Activated CD4-positive, alpha-beta T cell treated with anti-CD3 and anti-CD28 coated beads, Interleukin-2, amount 50 U/mL, for 1 hour (primary cell): ENCODE data around the gene SKIC2.
"Not testable (repeated sequence)": the region's sequence is repeated elsewhere in the genome, so short reads cannot be mapped to it uniquely, and the experiment has no call there.

Experiments used
- DNase-seq: peaks from one replicate; pipeline ENCODE4 v3.0.0-alpha.2; 2020

SKIC2 gene

DNA sequence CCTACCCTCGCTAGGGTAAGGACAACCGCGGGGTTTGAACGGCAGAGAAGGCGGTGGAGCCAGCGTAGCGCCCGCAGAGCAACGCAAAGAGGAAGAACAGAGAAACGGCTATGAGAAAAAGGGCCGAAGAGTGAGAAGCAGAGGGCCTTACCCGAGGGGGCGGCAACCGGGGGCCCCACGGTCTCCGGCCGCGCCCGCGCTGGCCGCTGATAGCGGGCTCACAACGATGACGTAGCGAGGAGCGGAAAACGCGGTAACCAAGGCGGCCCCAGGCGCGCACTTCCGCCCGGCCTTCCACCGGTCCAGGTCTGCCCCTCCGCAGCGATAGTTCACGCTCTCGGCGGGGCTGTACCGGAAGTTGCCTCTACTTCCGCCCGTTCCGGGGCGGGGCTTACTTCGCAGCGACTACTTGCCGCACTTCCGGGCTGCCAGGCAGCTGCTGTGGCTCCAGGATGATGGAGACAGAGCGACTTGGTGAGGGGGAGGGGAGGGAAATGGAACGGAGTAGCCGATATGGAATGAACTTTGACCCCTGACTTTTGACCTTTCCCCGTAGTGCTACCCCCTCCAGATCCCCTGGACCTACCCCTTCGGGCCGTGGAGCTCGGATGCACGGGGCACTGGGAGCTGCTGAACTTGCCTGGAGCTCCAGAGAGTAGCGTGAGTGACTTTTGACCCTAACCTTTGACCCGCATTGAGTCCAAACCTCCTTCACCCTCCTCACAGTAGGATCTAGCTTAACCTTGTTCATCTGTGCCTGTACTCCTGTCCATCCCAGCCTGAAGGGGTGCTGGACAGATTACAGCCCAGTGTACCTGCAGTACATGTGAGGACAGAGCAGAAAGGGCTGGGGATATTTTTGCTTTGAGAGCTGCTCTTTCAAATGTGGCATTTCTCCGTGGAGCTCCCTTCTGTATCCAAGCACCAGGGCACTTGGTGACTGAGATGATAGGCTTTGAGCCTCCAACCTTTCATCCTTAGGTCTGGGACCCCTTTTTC is at the start of gene SKIC2, which contains the start of gene NELFE:
SKIC2 (plus strand) TSS at position 435 of the 999 bp plus-strand sequence; CDS start at position 453, 18 bp downstream.
NELFE (minus strand) TSS at position 231 of the 999 bp plus-strand sequence. CDS start 525 bp downstream, outside the sequence.
- DNase-seq: peak; percentile 98

DNA sequence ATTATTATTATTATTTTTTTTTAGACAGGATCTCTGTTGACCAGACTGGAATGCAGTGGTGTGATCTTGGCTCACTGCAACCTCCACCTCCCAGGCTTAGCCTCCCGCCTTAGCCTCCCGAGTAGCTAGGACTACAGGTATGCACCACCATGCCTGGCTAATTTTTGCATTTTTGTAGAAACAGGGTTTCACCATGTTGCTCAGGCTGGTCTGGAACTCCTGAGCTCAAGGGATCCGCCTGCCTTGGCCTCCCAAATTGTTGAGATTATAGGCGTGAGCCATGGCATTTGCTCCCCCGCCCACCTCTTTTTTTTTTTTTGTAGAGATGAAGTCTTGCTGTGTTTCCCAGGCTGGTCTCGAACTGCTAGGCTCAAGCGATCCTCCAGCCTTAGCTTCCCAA is 49.7 kb upstream of the SKIC2 start:
- DNase-seq: not testable (repeated sequence)

DNA sequence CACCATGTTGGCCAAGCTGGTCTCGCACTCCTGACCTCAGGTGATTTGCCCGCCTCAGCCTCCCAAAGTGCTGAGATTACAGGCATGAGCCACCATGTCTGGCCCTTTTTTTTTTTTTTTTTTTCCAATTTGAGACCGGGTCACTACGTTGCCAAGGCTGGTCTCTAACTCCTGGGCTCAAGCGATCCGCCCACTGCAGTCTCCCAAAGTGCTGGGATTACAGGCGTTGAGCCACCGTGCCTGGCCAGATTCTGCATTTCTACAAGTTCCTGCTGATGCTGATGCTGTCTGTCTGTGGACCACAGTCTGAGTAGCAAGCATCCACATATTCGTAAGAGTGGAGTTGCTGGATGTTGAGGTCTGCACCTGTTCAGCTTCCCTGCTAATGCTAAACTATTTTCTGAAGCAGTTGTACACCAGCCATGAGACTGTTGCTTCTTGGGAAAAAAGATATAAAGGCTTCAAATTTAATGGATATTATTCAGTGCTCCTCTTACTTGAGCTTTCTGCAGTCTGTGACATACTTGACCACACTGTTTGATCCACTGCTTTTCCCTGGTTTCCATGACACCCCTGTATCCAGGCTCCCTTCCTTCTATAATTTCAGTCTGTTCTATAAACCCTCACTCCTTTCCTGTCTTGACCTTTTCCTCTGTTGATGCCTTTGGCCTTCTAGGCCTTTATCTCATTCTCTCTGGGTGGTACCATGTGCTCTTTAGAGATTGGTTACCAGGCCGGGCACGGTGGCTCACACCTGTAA is 47.0 kb upstream of the SKIC2 start:
- no peak for DNase-seq

DNA sequence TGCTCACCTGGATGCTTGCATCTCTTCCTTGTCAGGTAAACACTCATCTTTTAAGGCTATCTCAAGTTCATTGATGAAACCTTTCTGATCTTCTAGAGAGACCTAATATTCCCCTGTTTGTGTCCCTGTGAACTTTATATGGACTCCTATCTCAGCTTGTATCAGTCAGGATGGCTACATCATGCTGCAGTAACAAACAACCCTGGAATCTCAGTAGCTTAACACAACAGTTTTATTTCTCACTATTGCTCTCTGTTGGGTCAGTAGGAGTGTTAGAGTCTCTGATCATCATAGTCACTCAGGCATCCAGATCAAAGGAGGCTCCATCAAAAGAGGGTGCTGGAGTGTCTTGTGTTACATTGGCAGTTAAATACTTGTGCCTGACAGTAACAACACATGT is 43.6 kb upstream of the SKIC2 start:
- DNase-seq: no peak

DNA sequence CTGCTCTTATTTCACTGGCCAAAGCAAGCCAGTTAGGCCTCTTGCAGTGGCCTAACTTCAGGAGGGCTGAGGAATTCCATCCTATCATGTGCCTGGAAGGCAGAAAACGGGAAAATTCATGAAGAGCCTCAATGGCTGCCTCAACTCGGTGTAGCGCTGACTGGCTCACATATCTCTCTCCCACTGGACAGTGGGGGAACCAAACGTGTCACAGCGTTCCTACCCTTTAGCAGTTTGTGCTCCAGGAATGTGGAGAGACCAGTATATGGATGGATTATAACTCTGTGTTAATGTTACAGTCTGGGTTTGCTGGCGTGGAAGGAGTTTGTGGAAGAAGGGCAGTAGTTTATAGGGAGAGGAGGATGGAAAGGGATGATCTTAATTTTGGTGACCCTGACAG is 43.2 kb upstream of the SKIC2 start:
- DNase-seq: no peak

DNA sequence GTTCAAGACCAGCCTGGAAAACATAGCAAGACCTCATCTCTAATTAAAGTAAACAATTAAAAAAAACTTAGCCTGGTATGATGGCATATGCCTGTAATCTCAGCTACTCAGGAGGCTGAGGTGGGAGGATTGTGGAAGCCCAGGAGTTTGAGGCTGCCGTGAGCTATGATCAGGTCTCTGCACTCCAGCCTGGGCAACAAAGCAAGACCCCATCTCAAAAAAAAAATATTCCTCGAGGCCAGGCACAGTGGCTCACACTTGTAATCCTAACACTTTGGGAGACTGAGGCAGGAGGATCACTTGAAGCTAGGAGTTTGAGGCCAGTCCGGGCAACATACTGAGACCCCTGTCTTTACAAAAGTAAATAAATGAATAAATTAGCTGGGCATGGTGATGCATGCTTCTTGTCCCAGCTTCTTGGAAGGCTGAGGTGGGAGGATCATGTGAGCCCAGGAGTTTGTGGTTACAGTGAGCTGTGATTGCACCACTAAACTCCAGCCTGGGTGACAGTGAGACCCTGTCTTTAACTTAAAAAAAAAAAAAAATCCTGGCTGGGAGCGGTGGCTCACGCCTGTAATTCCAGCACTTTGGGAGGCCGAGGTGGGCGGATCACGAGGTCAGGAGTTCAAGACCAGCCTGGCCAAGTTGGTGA is 40.8 kb upstream of the SKIC2 start:
- no peak for DNase-seq

DNA sequence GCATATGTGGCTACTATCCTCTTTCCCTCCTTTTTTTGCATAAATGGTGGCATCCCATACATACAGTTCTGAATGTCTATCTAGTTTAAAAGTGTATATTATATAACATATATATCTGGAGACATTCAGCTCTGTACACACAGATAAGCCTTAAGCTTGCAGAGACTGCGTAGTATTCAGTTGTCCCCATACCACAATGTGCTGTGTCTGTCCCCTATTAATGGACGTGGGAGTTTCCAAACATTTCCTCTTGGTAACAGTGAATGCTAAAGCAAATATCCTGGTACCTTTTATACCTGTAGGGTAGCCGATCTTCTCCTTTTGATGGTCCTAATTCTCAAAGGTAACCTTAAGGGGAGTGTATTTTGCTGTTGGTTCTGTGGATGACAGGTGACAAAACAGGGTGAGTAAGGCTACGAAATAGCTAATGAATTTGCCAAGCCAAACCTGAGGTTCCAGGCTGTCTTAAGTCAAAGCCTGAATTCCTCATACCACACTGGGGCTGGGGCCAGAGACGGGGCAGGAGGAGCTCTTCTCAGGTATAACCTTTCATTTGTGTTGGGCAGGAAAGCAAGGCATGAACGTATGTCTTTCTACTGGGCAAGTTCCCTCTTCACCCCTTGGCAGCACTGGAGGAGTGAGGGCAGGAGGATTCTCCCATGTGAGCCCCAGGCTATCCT is 39.2 kb upstream of the SKIC2 start:
- DNase-seq: no peak

DNA sequence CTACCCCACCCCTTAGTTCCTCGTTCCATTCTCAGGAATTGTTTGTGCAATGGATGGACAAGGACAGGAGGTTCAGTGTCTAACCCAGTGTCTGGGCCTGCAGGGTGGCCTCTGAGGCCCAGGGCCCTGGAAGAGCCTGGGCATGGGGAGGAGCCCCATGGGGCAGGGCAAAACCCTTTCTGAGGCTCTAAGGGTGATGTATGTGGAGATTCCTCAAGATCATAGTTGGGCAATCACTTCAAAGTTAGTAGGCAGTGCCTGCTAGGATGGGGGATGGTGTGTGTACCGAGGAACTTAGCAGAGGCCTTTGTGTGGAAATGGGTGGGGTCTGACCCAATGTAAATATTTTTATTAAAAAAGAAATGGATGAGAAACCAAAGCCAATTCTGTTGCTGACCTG is 38.2 kb upstream of the SKIC2 start:
- no peak for DNase-seq

DNA sequence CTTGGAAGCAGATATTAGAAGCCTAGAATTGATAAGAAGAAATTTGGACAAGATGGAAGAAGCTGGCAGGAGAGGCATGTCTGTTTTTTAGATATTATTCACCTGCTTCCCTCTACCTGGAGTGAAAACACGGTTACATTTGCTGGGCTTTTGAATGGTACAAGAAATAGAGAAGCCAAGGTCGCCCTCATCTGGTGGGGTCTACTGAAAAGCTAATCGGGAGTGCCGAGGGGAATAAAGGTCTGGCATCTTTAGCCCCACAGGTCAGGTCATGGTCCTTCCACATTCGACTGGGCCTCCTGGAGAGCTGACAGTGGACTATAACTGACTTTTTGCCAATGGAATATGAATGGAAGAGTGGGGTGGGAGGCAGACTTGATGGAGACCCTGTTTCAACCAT is 36.0 kb upstream of the SKIC2 start:
- peak; percentile 17 for DNase-seq

DNA sequence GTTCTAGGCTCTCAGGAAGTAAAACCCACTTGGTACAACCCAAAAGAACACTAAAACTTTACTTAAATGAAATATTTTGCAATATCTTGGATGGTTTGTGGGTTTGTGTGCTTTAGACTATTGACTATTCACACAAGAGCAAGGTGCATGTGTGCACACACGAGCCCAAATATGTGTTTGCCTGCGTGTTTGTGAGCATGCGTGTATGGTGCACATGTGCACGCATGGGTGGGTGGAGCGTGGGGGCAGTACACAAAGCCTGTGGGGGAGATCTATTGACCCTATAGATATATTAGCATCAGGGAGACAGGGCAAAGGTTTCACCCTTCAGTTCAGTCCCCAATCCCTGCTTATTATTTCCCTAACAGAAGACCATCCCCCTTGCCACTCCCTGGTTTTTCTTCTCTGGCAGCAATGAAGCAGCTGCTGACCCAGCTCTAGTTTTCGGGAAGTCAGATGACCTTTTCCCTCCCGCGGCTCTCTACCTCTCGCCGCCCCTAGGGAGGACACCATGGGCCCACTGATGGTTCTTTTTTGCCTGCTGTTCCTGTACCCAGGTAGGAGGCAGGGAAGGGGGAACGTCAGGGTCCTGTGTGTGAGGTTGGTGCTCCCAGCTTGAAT is 31.6 kb upstream of the SKIC2 start, which contains the start of gene C2:
C2 (plus strand) TSS at position 476 of the 621 bp plus-strand sequence; CDS start at position 512, 36 bp downstream.
- no peak for DNase-seq

DNA sequence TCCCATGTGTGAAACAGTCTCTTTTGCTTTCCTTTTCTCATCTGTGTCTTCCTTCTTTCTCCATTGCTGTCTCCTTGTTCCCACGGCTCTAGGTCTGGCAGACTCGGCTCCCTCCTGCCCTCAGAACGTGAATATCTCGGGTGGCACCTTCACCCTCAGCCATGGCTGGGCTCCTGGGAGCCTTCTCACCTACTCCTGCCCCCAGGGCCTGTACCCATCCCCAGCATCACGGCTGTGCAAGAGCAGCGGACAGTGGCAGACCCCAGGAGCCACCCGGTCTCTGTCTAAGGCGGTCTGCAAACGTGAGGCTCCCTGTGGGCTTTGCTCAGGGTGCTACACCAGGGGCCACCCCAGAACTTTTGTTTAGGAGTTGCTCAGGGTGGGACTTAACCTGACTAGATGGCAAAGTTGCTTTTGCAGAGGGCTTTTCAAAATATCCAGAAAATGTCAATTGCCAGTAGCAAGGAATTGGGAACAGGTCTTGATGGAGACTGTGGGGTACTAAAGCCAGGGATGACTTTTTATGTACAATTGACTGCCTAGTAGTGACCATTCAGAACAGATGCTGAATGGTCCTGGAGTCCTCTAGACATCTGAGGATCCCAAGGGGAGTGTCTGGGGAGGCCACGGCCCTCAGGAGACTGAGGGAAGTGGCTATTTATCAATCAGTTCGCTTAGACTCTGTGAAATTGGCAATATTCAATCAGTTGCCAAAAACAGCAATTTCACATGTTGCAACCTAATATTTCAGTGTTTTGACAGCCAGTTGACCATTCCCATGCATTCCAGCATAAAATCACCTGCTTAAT is 30.9 kb upstream of the SKIC2 start:
- no peak for DNase-seq

DNA sequence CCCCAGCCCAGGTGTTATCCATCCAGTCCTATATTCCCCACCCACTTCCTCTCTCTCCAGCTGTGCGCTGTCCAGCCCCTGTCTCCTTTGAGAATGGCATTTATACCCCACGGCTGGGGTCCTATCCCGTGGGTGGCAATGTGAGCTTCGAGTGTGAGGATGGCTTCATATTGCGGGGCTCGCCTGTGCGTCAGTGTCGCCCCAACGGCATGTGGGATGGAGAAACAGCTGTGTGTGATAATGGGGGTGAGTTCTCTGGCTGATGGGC is 30.4 kb upstream of the SKIC2 start:
- no peak for DNase-seq

DNA sequence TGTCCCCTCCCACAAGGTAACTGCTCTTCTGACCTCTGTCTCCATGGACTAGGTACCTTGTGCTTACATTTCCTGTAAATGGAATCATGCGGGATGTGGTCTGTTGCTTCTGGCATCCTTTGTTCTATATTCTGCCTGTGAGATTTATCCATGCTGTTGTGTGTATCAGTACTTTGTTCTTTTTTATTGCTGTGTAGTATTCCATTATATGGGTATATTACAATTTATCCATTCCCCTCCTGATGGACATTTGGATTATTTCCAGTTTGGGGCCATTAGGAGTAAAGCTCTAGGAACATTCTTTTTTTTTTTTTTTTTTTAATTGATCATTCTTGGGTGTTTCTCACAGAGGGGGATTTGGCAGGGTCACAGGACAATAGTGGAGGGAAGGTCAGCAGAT is 28.0 kb upstream of the SKIC2 start:
- no peak for DNase-seq

DNA sequence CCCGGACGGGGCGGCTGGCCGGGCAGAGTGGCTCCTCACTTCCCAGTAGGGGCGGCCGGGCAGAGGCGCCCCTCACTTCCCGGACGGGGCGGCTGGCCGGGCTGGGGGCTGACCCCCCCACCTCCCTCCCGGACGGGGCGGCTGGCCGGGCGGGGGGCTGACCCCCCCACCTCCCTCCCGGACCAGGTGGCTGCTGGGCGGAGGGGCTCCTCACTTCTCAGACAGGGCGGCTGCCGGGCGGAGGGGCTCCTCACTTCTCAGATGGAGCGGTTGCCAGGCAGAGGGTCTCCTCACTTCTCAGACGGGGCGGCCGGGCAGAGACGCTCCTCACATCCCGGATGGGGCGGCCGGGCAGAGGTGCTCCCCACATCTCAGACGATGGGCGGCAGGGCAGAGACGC is 26.8 kb upstream of the SKIC2 start:
- DNase-seq: not testable (repeated sequence)

DNA sequence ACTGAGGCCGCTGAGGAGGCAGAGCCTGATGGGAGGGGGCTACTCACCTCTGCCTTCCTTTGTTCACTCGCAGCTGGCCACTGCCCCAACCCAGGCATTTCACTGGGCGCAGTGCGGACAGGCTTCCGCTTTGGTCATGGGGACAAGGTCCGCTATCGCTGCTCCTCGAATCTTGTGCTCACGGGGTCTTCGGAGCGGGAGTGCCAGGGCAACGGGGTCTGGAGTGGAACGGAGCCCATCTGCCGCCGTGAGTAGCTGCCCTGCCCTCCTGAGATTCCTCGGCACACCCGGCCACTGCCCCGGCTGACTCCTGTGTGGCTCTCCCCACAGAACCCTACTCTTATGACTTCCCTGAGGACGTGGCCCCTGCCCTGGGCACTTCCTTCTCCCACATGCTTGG is 25.4 kb upstream of the SKIC2 start:
- DNase-seq: no peak

DNA sequence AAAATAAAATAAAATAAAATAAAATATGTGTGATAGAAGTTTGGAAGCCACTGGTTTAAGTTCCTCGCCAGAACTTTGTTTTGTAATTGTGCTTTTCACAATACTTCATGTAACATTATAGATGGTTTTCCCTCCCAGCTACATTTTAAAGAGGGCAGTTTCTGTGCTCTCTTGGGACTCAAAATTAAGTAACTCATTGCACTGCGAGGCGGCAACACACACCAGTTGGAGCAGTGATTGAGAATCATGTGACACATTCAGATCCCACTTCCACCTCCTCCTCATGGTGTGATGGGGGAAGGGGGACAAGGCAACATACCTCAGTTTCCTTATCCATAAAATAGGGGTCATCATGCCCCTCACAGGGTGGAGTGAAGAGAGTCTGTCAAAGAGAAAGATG is 24.0 kb upstream of the SKIC2 start:
- DNase-seq: no peak

DNA sequence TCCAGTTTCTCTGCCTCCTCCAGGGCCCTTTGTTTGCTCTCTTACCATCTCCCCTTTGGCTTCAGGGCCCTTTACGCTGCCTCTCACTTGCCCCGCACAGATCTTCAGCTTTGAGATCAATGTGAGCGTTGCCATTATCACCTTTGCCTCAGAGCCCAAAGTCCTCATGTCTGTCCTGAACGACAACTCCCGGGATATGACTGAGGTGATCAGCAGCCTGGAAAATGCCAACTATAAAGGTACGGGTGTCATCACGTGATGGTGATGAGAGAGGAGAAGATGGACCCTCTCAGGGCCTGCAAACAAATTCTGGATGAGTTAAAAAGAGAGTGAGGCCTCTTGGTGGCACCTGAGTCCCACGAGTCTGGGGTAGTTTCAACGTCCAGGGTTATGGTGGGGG is 23.2 kb upstream of the SKIC2 start:
- DNase-seq: no peak

DNA sequence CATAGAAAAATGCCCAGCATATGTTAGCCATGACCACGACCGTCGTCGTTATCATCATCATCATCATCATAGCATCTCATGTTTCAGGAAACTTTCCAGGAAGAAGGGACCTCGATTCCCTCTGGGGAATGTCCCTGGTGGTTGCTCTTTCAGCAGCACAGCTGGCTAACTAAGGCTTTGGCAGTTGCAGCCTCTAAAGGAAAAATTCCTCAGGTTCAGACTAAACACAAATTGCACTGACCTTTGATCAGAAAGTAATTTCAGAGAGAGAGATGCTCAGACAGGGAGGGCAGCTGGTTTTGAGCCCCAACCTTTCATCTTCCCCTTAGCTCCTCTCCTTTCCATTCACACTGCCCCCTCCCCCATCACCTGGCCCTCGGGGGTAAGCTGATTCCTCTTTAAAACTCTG is 18.7 kb upstream of the SKIC2 start:
- DNase-seq: no peak

DNA sequence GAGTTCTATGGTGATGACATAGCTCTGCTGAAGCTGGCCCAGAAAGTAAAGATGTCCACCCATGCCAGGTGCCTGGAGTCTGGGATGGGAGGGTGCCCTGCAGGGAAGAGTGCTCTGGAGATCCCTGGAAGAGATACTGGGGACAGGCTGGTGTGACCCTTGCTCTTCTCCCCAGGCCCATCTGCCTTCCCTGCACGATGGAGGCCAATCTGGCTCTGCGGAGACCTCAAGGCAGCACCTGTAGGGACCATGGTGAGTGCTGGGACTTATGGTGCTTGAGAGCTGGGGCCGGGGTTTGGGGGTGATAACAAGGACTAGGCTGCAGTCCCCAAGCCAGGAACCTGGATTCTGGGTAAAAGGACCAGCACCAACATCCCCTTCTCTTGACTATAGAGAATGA is 15.2 kb upstream of the SKIC2 start:
- DNase-seq: no peak

DNA sequence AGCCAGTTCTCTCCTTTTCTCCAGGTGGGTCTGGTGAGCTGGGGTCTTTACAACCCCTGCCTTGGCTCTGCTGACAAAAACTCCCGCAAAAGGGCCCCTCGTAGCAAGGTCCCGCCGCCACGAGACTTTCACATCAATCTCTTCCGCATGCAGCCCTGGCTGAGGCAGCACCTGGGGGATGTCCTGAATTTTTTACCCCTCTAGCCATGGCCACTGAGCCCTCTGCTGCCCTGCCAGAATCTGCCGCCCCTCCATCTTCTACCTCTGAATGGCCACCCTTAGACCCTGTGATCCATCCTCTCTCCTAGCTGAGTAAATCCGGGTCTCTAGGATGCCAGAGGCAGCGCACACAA is 13.8 kb upstream of the SKIC2 start:
- DNase-seq: no peak
